ENCODE results near the gene HEXIM1. TPM values are rescaled to one million over a fixed set of nuclear protein-coding genes. Genes with fewer than 3 reads are reported as not detected.
A peak's percentile ranks its signal among the peaks of the same experiment; 100 is the strongest.

HEXIM1 gene
- total RNA-seq, 1 donor from 2014 or later, result 33.3 TPM

DNA sequence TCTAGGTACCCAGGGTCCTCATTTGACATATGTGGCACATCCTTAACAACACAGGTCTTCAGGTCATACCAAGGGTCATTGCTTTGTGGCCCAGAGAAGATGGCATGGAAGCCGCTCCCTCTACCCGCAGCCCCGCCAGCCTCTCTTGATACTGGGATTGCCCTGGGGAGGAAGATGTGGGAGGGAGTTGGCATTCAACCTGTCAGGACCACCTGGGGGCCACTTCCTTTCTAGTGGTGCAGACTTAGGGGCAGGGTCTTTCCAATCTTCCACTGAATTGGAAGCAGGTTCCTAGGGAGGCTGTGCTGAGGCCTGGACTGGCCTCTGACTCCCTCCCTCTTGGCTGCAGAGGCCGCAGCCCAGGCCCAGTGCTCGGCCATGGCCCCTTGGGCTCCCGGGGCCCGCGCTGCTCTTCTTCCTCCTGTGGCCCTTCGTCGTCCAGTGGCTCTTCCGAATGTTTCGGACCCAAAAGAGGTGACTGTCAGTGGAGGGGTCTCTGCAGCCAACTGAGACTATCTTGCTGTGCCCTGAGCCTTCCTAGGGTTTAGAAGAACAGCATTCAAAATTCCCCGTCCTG lies 5.1 kb upstream of the HEXIM1 start:
- Mint-ChIP-seq H3K9me3 (ENCODE audit: low read depth) (no peaks in the 10 kb centered on the region), H3K4me3 (ENCODE audit: low read depth) (no peak overlapping the region), H3K36me3 (ENCODE audit: insufficient read depth) (peaks cover 3% of the 10 kb centered on the region), H3K27me3 (no peaks in the 10 kb centered on the region), H3K4me1 (ENCODE audit: low read depth) (peaks cover 7% of the 10 kb centered on the region), H3K27ac (no peak overlapping the region)
- no peak for TF ChIP-seq CTCF (IDR thresholded peaks at IDR 0.05; ENCODE audit: unreplicated experiment)
- no peak for DNase-seq (ENCODE audit: low spot score, unreplicated experiment)

GRCh38 chr17:45143767-45144198 lies 4.5 kb upstream of the HEXIM1 start:
- Mint-ChIP-seq H3K9me3 (ENCODE audit: low read depth) (no peaks in the 10 kb centered on the region), H3K27me3 (no peaks in the 10 kb centered on the region), H3K36me3 (ENCODE audit: insufficient read depth) (peaks cover 3% of the 10 kb centered on the region), H3K4me1 (ENCODE audit: low read depth) (peaks cover 7% of the 10 kb centered on the region), H3K4me3 (ENCODE audit: low read depth) (peak overlapping the region; percentile 57), H3K27ac (peak overlapping the region; percentile 49)
- no peak for TF ChIP-seq CTCF (IDR thresholded peaks at IDR 0.05; ENCODE audit: unreplicated experiment)
- no peak for DNase-seq (ENCODE audit: low spot score, unreplicated experiment)

GRCh38 chr17:45144199-45145034 lies 3.9 kb upstream of the HEXIM1 start:
- peaks cover 8% of the 10 kb centered on the region for H3K4me1 Mint-ChIP-seq (ENCODE audit: low read depth)
- H3K36me3 Mint-ChIP-seq (ENCODE audit: insufficient read depth), result peaks cover 3% of the 10 kb centered on the region
- TF ChIP-seq CTCF (IDR thresholded peaks at IDR 0.05; ENCODE audit: unreplicated experiment), result no peak
- peak overlapping the region; percentile 49 for H3K27ac Mint-ChIP-seq
- DNase-seq (ENCODE audit: low spot score, unreplicated experiment), result no peak
- H3K9me3 Mint-ChIP-seq (ENCODE audit: low read depth), result no peaks in the 10 kb centered on the region
- peak overlapping the region; percentile 57 for H3K4me3 Mint-ChIP-seq (ENCODE audit: low read depth)
- no peaks in the 10 kb centered on the region for H3K27me3 Mint-ChIP-seq

DNA sequence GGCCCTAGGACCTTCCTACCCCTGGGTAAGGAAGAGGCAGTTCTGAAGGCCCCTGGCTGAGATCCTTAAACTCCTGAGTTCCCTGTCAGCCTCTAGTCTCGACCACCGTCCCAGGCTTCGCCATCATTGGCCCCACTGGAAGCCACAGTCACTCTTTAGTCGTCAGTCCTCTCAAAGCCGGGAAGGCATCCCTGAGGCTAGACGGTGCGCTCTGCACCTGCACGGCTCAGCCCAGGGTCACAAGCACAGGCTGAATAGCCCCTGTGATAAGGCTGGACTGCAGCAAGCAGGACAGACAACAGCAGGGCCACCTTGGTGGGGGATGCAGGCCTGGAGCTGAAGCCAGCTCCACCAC lies 3.3 kb upstream of the HEXIM1 start:
- Mint-ChIP-seq H3K27me3 (no peaks in the 10 kb centered on the region), H3K4me1 (ENCODE audit: low read depth) (peaks cover 12% of the 10 kb centered on the region), H3K9me3 (ENCODE audit: low read depth) (no peaks in the 10 kb centered on the region), H3K4me3 (ENCODE audit: low read depth) (no peak overlapping the region), H3K27ac (peak overlapping the region; percentile 45), H3K36me3 (ENCODE audit: insufficient read depth) (peaks cover 3% of the 10 kb centered on the region)
- TF ChIP-seq CTCF (IDR thresholded peaks at IDR 0.05; ENCODE audit: unreplicated experiment), result no peak
- no peak for DNase-seq (ENCODE audit: low spot score, unreplicated experiment)

DNA sequence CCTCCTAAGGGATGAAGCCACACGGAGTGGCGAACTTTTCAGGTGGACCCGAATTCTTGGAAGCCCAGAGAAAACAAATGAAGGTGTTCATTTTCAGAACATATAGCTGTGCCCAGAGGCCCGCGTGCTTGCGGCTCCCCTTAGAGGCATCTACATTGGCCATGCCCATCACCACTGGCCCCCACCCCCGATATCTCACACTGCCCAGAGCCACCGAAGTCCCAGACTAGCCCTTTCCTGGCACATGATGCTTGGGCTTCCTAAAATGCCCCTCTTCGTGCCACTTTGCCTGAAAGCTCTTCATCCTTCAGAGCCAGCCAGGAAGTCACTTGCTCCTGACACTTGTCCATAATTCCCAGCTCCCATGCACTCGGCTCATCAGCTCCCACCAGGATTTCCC lies 2.1 kb upstream of the HEXIM1 start:
- DNase-seq (ENCODE audit: low spot score, unreplicated experiment), result no peak
- H3K4me1 Mint-ChIP-seq (ENCODE audit: low read depth), result peaks cover 20% of the 10 kb centered on the region
- peak overlapping the region; percentile 100 for H3K27ac Mint-ChIP-seq
- H3K27me3 Mint-ChIP-seq, result no peaks in the 10 kb centered on the region
- H3K4me3 Mint-ChIP-seq (ENCODE audit: low read depth), result peak overlapping the region; percentile 99
- no peaks in the 10 kb centered on the region for H3K9me3 Mint-ChIP-seq (ENCODE audit: low read depth)
- TF ChIP-seq CTCF (IDR thresholded peaks at IDR 0.05; ENCODE audit: unreplicated experiment), result no peak
- H3K36me3 Mint-ChIP-seq (ENCODE audit: insufficient read depth), result peaks cover under 1% of the 10 kb centered on the region
